Airway epithelial cell (primary cell): ENCODE measurements around the gene FRS3. TPM values are rescaled to one million over a fixed set of nuclear protein-coding genes. Genes with fewer than 3 reads are reported as not detected.

Experiments
- total RNA-seq: library from RNA; depleted of rRNA; stranded (reverse); fragments of >200 nt; gene quantifications from 2 replicates; pipeline ENCODE4 v1.2.3, GENCODE V29; 2015

The FRS3 gene
- 0.70 and 1.2 TPM in 2 replicates for total RNA-seq

DNA sequence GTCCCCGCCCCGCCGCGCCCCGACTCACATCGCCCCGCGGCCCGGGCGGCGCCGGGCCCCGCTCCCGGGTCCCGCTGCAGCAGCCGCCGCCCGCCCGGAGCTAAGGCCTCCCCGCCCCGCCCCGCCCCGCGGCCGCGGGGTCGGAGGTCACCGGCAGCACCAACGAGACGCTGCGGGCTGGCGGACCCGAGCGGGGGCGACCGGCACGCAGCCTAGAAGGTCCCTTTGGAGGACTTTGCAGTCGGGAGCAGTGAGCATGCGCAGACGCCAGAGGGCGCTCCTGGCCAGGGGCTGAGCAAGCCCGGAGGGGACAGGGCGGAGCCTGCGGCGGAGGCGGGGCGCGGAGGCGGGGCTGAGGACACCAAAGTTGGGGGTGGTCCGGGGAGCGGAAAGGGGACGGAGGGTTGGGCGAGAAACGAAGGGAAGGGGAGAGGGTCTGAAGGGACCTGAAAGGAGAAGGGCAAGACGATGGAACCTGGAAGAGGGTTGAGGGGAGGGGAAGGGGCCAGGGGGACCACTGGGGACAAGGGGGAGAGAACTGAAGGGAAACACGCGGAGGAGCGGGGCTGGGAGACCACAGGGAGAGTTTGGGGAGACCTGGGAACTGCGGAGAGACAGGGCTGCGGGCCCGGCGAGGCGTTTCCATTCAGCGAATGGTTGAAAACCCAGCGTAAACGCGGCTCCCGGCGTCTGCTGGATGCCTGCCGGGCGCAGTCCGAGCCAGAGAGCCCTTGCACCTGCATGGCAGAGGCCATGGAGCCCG is at the start of gene FRS3:
TSS of gene FRS3 (minus strand) at position 113 of the 763 bp plus-strand sequence. CDS start 2,913 bp downstream, outside the sequence.

DNA sequence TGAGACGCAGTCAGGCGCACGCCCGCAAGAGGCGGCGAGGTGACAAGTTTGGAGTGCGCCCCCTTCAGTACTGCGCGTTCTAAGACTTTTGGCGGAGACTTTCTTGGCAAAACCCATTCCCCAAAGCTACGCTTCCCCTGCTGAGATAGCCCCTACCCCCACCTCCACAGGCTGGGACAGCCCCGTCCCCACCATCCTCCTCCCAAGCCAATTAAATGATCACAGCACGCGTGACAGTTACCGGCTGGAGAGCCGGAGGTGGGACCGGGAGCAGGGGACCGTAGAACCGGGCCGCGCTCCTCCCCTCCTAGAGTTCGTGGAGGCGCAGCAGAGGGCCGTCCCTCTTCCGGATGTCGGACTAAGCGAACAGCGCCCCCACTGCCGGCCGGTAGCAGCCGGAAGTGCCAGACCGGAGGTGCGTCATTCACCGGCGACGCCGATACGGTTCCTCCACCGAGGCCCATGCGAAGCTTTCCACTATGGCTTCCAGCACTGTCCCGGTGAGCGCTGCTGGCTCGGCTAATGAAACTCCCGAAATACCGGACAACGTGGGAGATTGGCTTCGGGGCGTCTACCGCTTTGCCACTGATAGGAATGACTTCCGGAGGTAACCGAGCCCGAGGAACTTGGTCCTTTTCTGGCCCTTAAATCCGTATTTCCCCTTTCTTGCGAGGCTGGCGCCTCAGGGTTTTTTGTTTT is 7.7 kb upstream of the FRS3 start, which contains the start of gene TOMM6:
TSS of gene TOMM6 (plus strand) at position 476 of the 699 bp plus-strand sequence. CDS start at position 480, 4 bp downstream.

GRCh38 chr6:41780551-41781365 is 1.1 kb upstream of the FRS3 start, which contains the start of gene PRICKLE4:
Gene PRICKLE4, plus strand, starts transcription at chr6:41780782. Its CDS starts 2,692 bp downstream, at chr6:41783474.

GRCh38 chr6:41747256-41748101 is 32.2 kb downstream of the FRS3 start, which contains the start of gene PGC:
Gene PGC, minus strand, starts transcription at chr6:41747397. Its CDS starts 63 bp downstream, at chr6:41747334.

GRCh38 chr6:41735427-41736185 is 44.1 kb downstream of the FRS3 start, which contains the start of gene TFEB:
Gene TFEB, minus strand, starts transcription at chr6:41735608. Its CDS starts 44,395 bp downstream, at chr6:41691213.

Other genes starting within 250 kb of the FRS3 start
- 8.2 and 13.2 TPM in 2 replicates for gene FOXP4, start 233.5 kb downstream of the FRS3 start, total RNA-seq
- 270 and 324 TPM in 2 replicates for gene MDFI, start 141.4 kb downstream of the FRS3 start, total RNA-seq
- 11.4 and 14.2 TPM in 2 replicates for gene TFEB, start 44.3 kb downstream of the FRS3 start, total RNA-seq
- gene PGC, start 32.5 kb downstream of the FRS3 start, total RNA-seq, result not detected in 2 replicates
- 0.28 and 2.5 TPM in 2 replicates for gene PRICKLE4, start 882 bp upstream of the FRS3 start, total RNA-seq
- gene TOMM6, start 7.8 kb upstream of the FRS3 start, total RNA-seq, result 231 and 338 TPM in 2 replicates
- 0.28 and 1.3 TPM in 2 replicates for gene USP49, start 115.5 kb upstream of the FRS3 start, total RNA-seq
- 19.1 and 24.2 TPM in 2 replicates for gene MED20, start 141.2 kb upstream of the FRS3 start, total RNA-seq
- 6.2 and 15.8 TPM in 2 replicates for gene BYSL, start 141.6 kb upstream of the FRS3 start, total RNA-seq
- gene CCND3, start 161.9 kb upstream of the FRS3 start, total RNA-seq, result 75.5 and 99.1 TPM in 2 replicates